Stimulated activated CD4-positive, alpha-beta T cell treated with anti-CD3 and anti-CD28 coated beads, Interleukin-15, amount 100 ng/mL, for 1 hour (primary cell): ENCODE data around the gene SETDB2.

Experiments used
- DNase-seq, 2 donors: peaks; one replicate each; pipeline ENCODE4 v3.0.0-alpha.2; 2020; ENCODE audit warnings: low read depth in 1 of 2, low spot score in 1 of 2

SETDB2 gene

GRCh38 chr13:49429121-49429520 lies 15.0 kb upstream of the SETDB2 start:
- DNase-seq = no peak

GRCh38 chr13:49435992-49436391 lies 8.1 kb upstream of the SETDB2 start:
- no peak for DNase-seq

- no peak for DNase-seq
Measured at GRCh38 chr13:49436890-49437289, 7.2 kb upstream of the SETDB2 start.

GRCh38 chr13:49437705-49438104 lies 6.4 kb upstream of the SETDB2 start:
- no peak for DNase-seq

- no peak for DNase-seq
Measured at GRCh38 chr13:49439609-49440008, 4.5 kb upstream of the SETDB2 start.

- DNase-seq = no peak
Measured at GRCh38 chr13:49441312-49441711, 2.8 kb upstream of the SETDB2 start.

- no peak for DNase-seq
Measured at GRCh38 chr13:49441846-49442245, 2.2 kb upstream of the SETDB2 start.

GRCh38 chr13:49443357-49443703 lies 744 bp upstream of the SETDB2 start:
- DNase-seq = no peak

- peak in 1 of 2 donors; percentile 5 for DNase-seq
Measured at GRCh38 chr13:49444524-49445395, 686 bp downstream of the SETDB2 start.

- DNase-seq = no peak
Measured at GRCh38 chr13:49446473-49446872, 2.4 kb downstream of the SETDB2 start.

GRCh38 chr13:49448753-49449152 lies 4.7 kb downstream of the SETDB2 start:
- no peak for DNase-seq

GRCh38 chr13:49450105-49450819 lies 6.2 kb downstream of the SETDB2 start:
- DNase-seq = no peak

GRCh38 chr13:49452725-49453457 lies 8.8 kb downstream of the SETDB2 start:
- DNase-seq = no peak

- no peak for DNase-seq
Measured at GRCh38 chr13:49453465-49453864, 9.4 kb downstream of the SETDB2 start.

- DNase-seq = no peak
Measured at GRCh38 chr13:49454388-49455006, 10.4 kb downstream of the SETDB2 start.

GRCh38 chr13:49455007-49455398 lies 10.9 kb downstream of the SETDB2 start:
- DNase-seq = no peak

- no peak for DNase-seq
Measured at GRCh38 chr13:49456156-49456555, 12.1 kb downstream of the SETDB2 start.

GRCh38 chr13:49457221-49457620 lies 13.1 kb downstream of the SETDB2 start:
- DNase-seq = no peak

GRCh38 chr13:49459580-49459979 lies 15.5 kb downstream of the SETDB2 start:
- DNase-seq = no peak

GRCh38 chr13:49464085-49464484 lies 20.0 kb downstream of the SETDB2 start:
- DNase-seq = no peak

GRCh38 chr13:49464621-49465325 lies 20.7 kb downstream of the SETDB2 start:
- no peak for DNase-seq
